HEK293 (cell line): ENCODE data around the gene MTG1.
"Not testable (repeated sequence)": the region's sequence is repeated elsewhere in the genome, so short reads cannot be mapped to it uniquely, and the experiment has no call there.

Experiments
- CTCF ChIA-PET: fragments of 350-600 bp; formaldehyde crosslinking; extraction: SDS; loops from one replicate; lab custom pipeline; 2021; ENCODE audit warnings: antibody characterized with exemption; lab: Yijun Ruan, JAX
- POLR2A ChIA-PET: fragments of 300-600 bp; formaldehyde crosslinking; extraction: SDS; loops from one replicate; lab custom pipeline; 2020; ENCODE audit warnings: antibody characterized with exemption, inconsistent platforms; lab: Yijun Ruan, JAX
- H3K27ac ChIP-seq: fragments of 200-500 bp; sonication (Bioruptor generic); 2 replicates; pipeline ENCODE4 v1.5.1; 2014; ENCODE audit warnings: low read depth, low read length, control low read depth, inconsistent platforms; ENCODE audit errors: extremely low read depth
- H3K36me3 ChIP-seq, 2 experiments: fragments of 200-500 bp in 1 of 2; sonication (Bioruptor generic) in 1 of 2; 1 replicate in 1 of 2; 2 replicates in 1 of 2; pipeline ENCODE4 v1.5.1; 2014 to 2017; ENCODE audit warnings: inconsistent platforms in 2 of 2, low read length in 2 of 2; ENCODE audit not compliant: control insufficient read depth in 2 of 2, insufficient read depth in 1 of 2
- H3K4me1 ChIP-seq: fragments of 200-500 bp; sonication (Bioruptor generic); 2 replicates; pipeline ENCODE4 v1.5.1; 2014; ENCODE audit warnings: mild to moderate bottlenecking, low read length, inconsistent platforms; ENCODE audit not compliant: control insufficient read depth, insufficient read depth
- H3K4me3 ChIP-seq: 2 replicates; pipeline ENCODE4 v1.5.1; 2011; ENCODE audit warnings: low read depth, mild to moderate bottlenecking, control low read depth, low read length, moderate library complexity
- H3K9me3 ChIP-seq: fragments of 200-500 bp; sonication (Bioruptor generic); 2 replicates; pipeline ENCODE4 v1.5.1; 2014; ENCODE audit warnings: low read depth, low read length, inconsistent platforms; ENCODE audit not compliant: control insufficient read depth, insufficient read depth
- BCL11A ChIP-seq: fragments of 450-650 bp; formaldehyde crosslinking; IDR thresholded peaks from 2 replicates; pipeline ENCODE4 v1.5.1; 2016; ENCODE audit warnings: low read depth, missing biosample characterization, missing genetic modification characterization
- KLF17 ChIP-seq: fragments of 450-650 bp; formaldehyde crosslinking; IDR thresholded peaks from 2 replicates; pipeline ENCODE4 v1.5.1; 2016; ENCODE audit warnings: missing biosample characterization, missing genetic modification characterization
- PATZ1 ChIP-seq: fragments of 450-650 bp; formaldehyde crosslinking; IDR thresholded peaks from 2 replicates; pipeline ENCODE4 v1.5.1; 2016; ENCODE audit warnings: missing biosample characterization, missing genetic modification characterization
- PRDM10 ChIP-seq: fragments of 450-650 bp; formaldehyde crosslinking; IDR thresholded peaks from 2 replicates; pipeline ENCODE4 v1.5.1; 2016; ENCODE audit warnings: missing biosample characterization, missing genetic modification characterization
- SP3 ChIP-seq: fragments of 450-650 bp; formaldehyde crosslinking; IDR thresholded peaks from 2 replicates; pipeline ENCODE4 v1.5.1; 2016; ENCODE audit warnings: missing biosample characterization, missing genetic modification characterization
- TCF7L2 ChIP-seq: IDR thresholded peaks from 2 replicates; pipeline ENCODE4 v1.6.1; 2011; ENCODE audit warnings: low read depth, mild to moderate bottlenecking, inconsistent platforms, low read length, moderate library complexity, borderline replicate concordance
- ZNF121 ChIP-seq: fragments of 450-650 bp; formaldehyde crosslinking; IDR thresholded peaks from 2 replicates; pipeline ENCODE4 v1.5.1; 2016; ENCODE audit warnings: missing biosample characterization, missing genetic modification characterization
- ZNF133 ChIP-seq: fragments of 450-650 bp; formaldehyde crosslinking; IDR thresholded peaks from 2 replicates; pipeline ENCODE4 v1.5.1; 2016; ENCODE audit warnings: missing biosample characterization, missing genetic modification characterization
- ZNF138 ChIP-seq: fragments of 450-650 bp; formaldehyde crosslinking; IDR thresholded peaks from 2 replicates; pipeline ENCODE4 v1.5.1; 2016; ENCODE audit warnings: missing biosample characterization, missing genetic modification characterization, borderline replicate concordance
- ZNF18 ChIP-seq: fragments of 450-650 bp; formaldehyde crosslinking; IDR thresholded peaks from 2 replicates; pipeline ENCODE4 v1.5.1; 2016; ENCODE audit warnings: missing biosample characterization, missing genetic modification characterization
- ZNF19 ChIP-seq: fragments of 450-650 bp; formaldehyde crosslinking; IDR thresholded peaks from 2 replicates; pipeline ENCODE4; 2016; ENCODE audit warnings: missing biosample characterization, missing genetic modification characterization, low read depth
- ZNF24 ChIP-seq: fragments of 450-650 bp; formaldehyde crosslinking; IDR thresholded peaks from 2 replicates; pipeline ENCODE4 v1.5.1; 2016; ENCODE audit warnings: missing biosample characterization, missing genetic modification characterization
- ZNF266 ChIP-seq: fragments of 450-650 bp; formaldehyde crosslinking; IDR thresholded peaks from 2 replicates; pipeline ENCODE4 v1.5.1; 2016; ENCODE audit warnings: missing biosample characterization, missing genetic modification characterization, low read depth
- ZNF302 ChIP-seq: fragments of 450-650 bp; formaldehyde crosslinking; IDR thresholded peaks from 2 replicates; pipeline ENCODE4 v1.5.1; 2016; ENCODE audit warnings: missing biosample characterization, missing genetic modification characterization, low read depth
- ZNF311 ChIP-seq: fragments of 450-650 bp; formaldehyde crosslinking; IDR thresholded peaks from 2 replicates; pipeline ENCODE4 v1.5.1; 2017; ENCODE audit warnings: missing biosample characterization, missing genetic modification characterization, borderline replicate concordance
- ZNF324 ChIP-seq: fragments of 450-650 bp; formaldehyde crosslinking; IDR thresholded peaks from 2 replicates; pipeline ENCODE4 v1.5.1; 2016; ENCODE audit warnings: missing biosample characterization, missing genetic modification characterization
- ZNF391 ChIP-seq: fragments of 450-650 bp; formaldehyde crosslinking; IDR thresholded peaks from 2 replicates; pipeline ENCODE4 v1.5.1; 2016; ENCODE audit warnings: low read depth, missing biosample characterization, missing genetic modification characterization, borderline replicate concordance
- ZNF530 ChIP-seq: fragments of 450-650 bp; formaldehyde crosslinking; IDR thresholded peaks from 2 replicates; pipeline ENCODE4 v1.5.1; 2016; ENCODE audit warnings: low read depth, missing biosample characterization, missing genetic modification characterization
- ZNF544 ChIP-seq: fragments of 450-650 bp; formaldehyde crosslinking; IDR thresholded peaks from 2 replicates; pipeline ENCODE4 v1.5.0; 2017; ENCODE audit warnings: missing biosample characterization, missing genetic modification characterization
- ZNF548 ChIP-seq: fragments of 450-650 bp; formaldehyde crosslinking; IDR thresholded peaks from 2 replicates; pipeline ENCODE4 v1.5.1; 2016; ENCODE audit warnings: missing biosample characterization, missing genetic modification characterization
- ZNF585B ChIP-seq: fragments of 450-650 bp; formaldehyde crosslinking; IDR thresholded peaks from 2 replicates; pipeline ENCODE4 v1.5.1; 2016; ENCODE audit warnings: missing biosample characterization, missing genetic modification characterization
- ZNF792 ChIP-seq: fragments of 450-650 bp; formaldehyde crosslinking; IDR thresholded peaks from 2 replicates; pipeline ENCODE4 v1.5.1; 2016; ENCODE audit warnings: missing biosample characterization, missing genetic modification characterization
- ZNF843 ChIP-seq: fragments of 450-650 bp; formaldehyde crosslinking; IDR thresholded peaks from 2 replicates; pipeline ENCODE4 v1.5.1; 2016; ENCODE audit warnings: missing biosample characterization, missing genetic modification characterization

Gene MTG1

GRCh38 chr10:133414401-133414800 lies 20.4 kb downstream of the MTG1 start:
- CTCF ChIA-PET, H3K4me3 ChIP-seq, POLR2A ChIA-PET, H3K4me1 ChIP-seq, H3K9me3 ChIP-seq, H3K27ac ChIP-seq: not testable (repeated sequence)
- peaks cover 44 to 72% of the 10 kb centered on the region in 2 experiments for H3K36me3 ChIP-seq

GRCh38 chr10:133415752-133416151 lies 21.8 kb downstream of the MTG1 start:
- POLR2A ChIA-PET, result no interaction called here
- Histone ChIP-seq H3K4me3 (no peak overlapping the region), H3K4me1 (no peaks in the 10 kb centered on the region), H3K27ac (no peak overlapping the region), H3K36me3 (peaks cover 30 to 72% of the 10 kb centered on the region in 2 experiments), H3K9me3 (no peaks in the 10 kb centered on the region; the same call in 1 of the 2 replicates)
- no peak for TF ChIP-seq BCL11A (tag by site-specific recombination)
- no peak for TF ChIP-seq ZNF302 (tag by site-specific recombination)
- TF ChIP-seq ZNF311 (tag by site-specific recombination), result no peak
- no peak for TF ChIP-seq PRDM10 (tag by site-specific recombination)
- TF ChIP-seq SP3 (tag by site-specific recombination), result no peak
- TF ChIP-seq ZNF792 (tag by site-specific recombination), result no peak
- TF ChIP-seq ZNF19 (tag by site-specific recombination), result no peak
- no peak for TF ChIP-seq TCF7L2
- no peak for TF ChIP-seq ZNF133
- TF ChIP-seq ZNF548 (tag by site-specific recombination), result no peak
- no peak for TF ChIP-seq ZNF121 (tag by site-specific recombination)
- no peak for TF ChIP-seq ZNF18 (tag by site-specific recombination)
- no peak for TF ChIP-seq ZNF544 (tag by site-specific recombination)
- TF ChIP-seq ZNF24 (tag by site-specific recombination), result no peak
- no peak for TF ChIP-seq ZNF138
- CTCF ChIA-PET, result no interaction called here

- peaks cover 4 to 61% of the 10 kb centered on the region in 2 experiments; a peak in 2 of 3 replicates for H3K36me3 ChIP-seq
- CTCF ChIA-PET, result no interaction called here
- POLR2A ChIA-PET, result interaction anchor here (0.5 to 1.4 kb wide), 2 partner anchors 16 to 25 kb away, joined by 3 read pairs; no protein-coding TSS in a partner anchor
- TF ChIP-seq ZNF843 (tag by site-specific recombination) (no peak), ZNF530 (tag by site-specific recombination) (no peak), PATZ1 (tag by site-specific recombination) (no peak), ZNF324 (tag by site-specific recombination) (no peak), ZNF391 (tag by site-specific recombination) (no peak), KLF17 (tag by site-specific recombination) (no peak), ZNF585B (no peak), ZNF266 (tag by site-specific recombination) (no peak)
Measured at GRCh38 chr10:133418289-133418993, 24.5 kb downstream of the MTG1 start.

More at GRCh38 chr10:133418289-133418993, 24.5 kb downstream of the MTG1 start:
- no peak overlapping the region for H3K27ac ChIP-seq
- no peaks in the 10 kb centered on the region; the same call in 1 of the 2 replicates for H3K4me1 ChIP-seq
- H3K9me3 ChIP-seq, result no peaks in the 10 kb centered on the region
- no peak overlapping the region for H3K4me3 ChIP-seq
